ENCODE results near the gene CCDC15.

- TF ChIP-seq, protein P1, sequence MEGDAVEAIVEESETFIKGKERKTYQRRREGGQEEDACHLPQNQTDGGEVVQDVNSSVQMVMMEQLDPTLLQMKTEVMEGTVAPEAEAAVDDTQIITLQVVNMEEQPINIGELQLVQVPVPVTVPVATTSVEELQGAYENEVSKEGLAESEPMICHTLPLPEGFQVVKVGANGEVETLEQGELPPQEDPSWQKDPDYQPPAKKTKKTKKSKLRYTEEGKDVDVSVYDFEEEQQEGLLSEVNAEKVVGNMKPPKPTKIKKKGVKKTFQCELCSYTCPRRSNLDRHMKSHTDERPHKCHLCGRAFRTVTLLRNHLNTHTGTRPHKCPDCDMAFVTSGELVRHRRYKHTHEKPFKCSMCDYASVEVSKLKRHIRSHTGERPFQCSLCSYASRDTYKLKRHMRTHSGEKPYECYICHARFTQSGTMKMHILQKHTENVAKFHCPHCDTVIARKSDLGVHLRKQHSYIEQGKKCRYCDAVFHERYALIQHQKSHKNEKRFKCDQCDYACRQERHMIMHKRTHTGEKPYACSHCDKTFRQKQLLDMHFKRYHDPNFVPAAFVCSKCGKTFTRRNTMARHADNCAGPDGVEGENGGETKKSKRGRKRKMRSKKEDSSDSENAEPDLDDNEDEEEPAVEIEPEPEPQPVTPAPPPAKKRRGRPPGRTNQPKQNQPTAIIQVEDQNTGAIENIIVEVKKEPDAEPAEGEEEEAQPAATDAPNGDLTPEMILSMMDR (IDR thresholded peaks at IDR 0.05): no peak
- no peak for TF ChIP-seq EP300 (IDR thresholded peaks at IDR 0.05)
- no peak for TF ChIP-seq POLR2A (IDR thresholded peaks at IDR 0.05)
- no peak for TF ChIP-seq POLR2AphosphoS5 (IDR thresholded peaks at IDR 0.05)
Observed at GRCh38 chr11:125076378-125076945, 122.5 kb downstream of the CCDC15 start.
